ENCODE data around the gene CFAP65.

Gene CFAP65

DNA sequence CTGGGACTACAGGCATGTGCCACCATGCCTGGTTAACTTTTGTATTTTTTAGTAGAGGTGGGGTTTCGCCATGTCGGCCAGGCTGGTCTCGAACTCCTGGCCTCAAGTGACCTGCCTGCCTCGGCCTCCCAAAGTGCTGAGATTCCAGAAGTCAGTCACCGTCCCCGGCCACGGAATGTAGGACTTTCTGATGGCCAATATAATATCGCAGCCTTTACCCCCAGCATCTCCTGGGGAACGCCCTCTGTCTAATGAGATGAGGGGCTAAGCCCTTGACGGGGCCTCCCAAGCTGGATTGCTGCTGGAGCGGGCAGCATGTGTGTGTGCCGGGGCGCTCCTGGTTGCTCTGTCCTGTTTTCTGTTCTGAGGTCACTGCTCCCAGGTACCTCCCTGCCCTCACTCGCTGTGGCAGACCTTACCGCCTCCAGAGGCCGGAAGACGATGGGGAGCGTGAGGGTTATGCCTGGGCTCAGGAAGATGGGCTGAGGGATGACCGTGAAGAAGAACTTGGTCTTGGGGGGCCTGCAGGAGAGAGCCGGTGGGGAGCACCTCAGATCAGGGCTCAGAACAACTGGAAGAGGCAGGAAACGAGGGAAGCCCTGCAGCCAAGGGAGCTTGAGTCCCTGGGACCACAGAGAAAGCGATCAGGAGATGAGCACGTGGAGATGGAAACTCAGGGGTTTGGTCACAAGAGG is 9.1 kb downstream of the CFAP65 start:
- DNase-seq, result no peak

DNA sequence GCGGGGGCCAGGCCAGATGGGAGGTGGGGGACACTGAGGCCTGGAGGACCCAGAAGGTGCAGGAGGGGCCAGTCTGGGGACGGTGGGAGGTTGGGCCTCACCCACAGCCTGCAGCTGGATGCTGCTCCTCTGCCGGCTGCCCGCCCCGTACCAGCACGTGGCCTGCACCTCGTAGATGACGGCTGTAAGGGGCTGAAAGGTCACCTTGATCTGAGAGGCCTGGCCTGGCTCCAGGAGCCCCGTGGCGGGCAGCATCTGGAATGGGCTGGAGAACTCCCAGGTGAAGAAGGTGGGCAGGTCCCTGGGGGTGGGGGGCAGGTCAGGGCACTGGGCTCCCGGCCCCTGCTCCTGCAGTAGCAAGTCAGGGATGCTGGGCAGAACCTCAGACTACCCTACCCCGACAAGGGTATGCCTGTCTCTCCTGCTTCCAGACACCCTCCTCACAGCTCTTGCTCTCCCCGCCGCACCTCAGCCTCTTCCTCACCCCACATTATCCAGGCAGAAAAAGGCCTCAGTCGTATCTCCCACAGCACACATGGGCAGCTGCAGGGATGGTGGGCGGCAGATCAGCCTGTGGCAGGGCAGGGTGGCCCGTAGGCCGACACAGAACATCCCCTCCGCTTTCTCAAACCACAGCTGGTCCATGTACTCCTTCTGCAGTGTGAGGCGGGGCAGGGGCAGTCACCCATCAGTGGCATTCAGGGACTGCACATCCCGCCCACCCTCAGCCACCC is 10.1 kb downstream of the CFAP65 start:
- no peak for DNase-seq

DNA sequence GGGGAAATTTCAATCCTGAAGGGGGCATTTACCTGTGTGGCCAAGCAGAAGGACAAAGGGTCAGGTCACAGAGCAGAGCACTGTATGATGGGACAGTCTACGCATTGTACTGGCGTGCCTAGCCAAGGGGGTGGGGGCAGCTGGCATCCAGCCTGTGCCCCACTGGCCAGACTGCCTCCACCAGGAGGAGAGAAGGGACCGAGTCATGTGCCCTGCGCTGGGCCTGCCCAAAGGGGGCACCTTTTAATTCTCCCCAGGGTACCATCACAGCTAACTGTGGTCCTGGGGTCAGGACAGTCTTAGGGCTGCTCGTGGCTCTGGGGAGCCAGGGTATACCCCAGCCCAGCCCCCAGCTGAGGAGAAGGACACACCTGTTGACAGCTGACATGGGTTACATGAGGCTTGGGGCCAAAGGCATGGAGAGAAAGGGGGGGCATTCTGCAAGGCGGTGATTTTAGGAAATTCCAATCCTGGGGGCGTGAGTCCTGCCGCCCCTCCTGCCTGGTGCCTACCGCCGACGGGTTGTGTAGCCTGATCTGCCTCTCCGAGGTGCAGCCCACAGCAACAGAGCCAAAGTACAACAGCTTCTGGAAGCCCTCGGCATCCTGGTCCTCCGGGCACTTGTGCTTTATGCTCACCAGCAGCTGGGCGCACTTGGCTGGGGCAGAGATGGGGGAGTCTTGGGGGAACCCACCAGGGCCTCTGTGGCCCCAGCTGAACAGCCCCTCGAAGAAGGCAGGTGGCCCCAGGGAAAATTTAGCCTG is 11.0 kb downstream of the CFAP65 start:
- no peak for DNase-seq

DNA sequence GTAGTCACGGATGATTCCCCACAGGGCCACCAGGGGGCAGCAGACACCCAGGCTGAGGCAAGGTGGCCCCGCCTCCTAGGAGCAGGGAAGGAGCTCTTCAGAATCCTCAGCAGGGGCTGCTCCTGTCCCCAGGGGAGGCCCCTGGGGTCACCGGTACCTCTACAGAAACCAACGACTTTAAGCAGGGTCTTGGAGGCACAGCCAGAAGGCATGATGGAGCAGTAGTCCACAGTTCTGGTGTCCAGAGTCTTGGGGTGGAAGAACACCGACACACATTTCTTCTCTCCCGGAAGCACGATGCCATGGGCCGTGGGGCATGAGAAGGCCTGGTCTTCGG is 11.5 kb downstream of the CFAP65 start:
- DNase-seq, result peak; percentile 15 to 90 (median 63)

DNA sequence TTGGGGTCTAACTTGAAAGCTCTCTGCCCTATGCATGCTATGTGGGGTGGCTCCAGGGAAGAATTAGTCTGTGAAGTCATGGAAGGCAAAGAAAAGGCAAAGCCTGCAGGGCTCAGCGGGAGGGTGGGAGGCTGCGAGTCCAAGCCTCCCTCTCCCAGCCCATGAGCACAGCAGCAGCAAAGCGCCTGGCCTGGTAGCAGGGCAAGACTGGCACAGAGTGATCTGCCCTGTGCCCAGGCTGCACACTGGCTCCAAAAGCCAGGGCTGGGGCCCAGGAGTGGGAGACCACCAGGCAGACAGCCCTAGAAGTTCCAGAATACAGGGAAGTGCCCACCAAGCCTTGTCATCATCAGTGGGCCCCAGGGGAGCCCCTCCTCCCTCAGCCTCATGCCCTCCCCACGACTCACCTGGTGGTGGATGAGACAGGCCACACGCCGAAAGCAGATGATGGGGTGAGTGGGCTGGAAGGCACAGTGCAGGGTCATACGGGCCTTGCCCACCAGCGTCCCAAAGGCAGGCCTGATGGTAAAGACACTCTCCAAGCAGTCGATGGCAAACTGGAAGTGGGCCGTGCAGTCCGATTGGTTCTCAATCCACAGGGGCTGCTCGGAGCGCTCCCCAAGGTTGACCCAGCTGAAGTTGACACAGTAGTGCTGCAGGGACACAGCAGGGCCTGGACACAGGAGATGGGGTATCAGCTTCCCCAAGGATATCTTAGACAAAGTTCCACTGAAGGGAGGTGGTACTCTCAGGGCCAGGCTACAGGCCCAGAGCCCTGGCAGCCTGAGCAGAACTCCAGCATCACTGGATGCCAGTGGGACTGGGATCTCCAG is 12.1 kb downstream of the CFAP65 start:
- no peak for DNase-seq

DNA sequence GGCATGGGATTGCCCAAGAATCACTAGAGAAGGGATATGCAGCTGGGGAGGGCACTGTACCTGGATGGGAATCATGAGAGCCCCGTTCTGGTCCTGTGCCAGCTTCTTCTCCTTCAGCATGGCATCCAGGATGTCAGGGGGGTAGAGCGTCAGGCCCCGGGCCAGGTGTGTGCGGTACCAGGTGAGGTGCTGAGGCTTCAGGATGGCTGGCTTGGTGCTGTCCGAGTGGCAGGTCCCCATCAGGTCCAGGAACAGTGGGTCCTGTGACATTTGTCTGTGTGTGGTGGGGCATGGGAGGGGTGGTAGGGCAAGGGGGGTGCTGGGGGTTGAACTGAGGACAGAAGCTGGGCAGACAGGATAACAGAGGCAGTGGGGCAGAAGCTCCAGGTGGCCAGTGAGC is 13.2 kb downstream of the CFAP65 start:
- no peak for DNase-seq

DNA sequence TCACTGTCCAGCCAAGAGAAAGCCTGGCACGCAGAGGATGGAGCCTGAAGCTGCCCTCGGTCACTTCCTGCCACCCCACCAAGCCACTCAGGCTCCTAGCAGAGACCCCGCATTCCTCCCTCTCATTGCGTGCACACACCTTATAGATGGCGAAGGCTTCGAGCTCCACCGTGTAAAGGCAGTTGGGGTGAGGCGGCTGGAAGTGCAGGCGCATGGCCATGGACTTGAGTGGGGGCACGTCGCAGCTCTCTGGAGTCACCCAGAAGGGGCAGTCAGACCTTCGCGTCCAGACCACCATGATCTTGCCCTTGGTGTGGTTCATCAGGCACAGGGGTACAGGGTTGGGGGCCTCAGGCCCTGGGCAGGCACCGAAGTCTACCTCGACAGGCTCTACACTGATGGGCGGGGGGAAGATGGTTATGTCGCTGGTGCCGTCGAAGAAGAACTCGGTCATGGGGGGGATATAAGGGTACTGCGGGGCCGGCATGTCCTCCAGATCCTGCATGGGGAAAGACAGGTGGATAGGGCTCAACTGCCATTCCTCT is 13.7 kb downstream of the CFAP65 start:
- no peak for DNase-seq

DNA sequence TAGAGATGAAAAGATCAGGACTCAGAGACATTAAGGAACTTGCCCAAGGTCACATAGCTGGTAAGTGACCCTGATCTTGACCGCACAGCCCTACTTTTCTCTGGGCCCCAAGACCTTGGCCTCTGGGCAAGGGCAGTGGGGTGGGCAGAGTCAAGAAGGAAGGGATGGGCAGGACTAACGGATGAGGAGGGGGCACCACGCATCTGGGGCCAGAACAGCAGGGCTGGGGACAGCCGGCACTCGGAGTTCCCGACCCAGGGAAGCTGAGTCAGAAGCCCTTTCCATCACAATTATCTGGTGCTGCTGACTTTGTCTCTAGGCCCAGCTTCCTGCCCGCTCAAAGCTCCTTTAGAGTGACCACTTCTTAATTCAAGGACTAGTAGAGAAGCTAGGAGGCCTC is 14.4 kb downstream of the CFAP65 start:
- DNase-seq, result no peak

DNA sequence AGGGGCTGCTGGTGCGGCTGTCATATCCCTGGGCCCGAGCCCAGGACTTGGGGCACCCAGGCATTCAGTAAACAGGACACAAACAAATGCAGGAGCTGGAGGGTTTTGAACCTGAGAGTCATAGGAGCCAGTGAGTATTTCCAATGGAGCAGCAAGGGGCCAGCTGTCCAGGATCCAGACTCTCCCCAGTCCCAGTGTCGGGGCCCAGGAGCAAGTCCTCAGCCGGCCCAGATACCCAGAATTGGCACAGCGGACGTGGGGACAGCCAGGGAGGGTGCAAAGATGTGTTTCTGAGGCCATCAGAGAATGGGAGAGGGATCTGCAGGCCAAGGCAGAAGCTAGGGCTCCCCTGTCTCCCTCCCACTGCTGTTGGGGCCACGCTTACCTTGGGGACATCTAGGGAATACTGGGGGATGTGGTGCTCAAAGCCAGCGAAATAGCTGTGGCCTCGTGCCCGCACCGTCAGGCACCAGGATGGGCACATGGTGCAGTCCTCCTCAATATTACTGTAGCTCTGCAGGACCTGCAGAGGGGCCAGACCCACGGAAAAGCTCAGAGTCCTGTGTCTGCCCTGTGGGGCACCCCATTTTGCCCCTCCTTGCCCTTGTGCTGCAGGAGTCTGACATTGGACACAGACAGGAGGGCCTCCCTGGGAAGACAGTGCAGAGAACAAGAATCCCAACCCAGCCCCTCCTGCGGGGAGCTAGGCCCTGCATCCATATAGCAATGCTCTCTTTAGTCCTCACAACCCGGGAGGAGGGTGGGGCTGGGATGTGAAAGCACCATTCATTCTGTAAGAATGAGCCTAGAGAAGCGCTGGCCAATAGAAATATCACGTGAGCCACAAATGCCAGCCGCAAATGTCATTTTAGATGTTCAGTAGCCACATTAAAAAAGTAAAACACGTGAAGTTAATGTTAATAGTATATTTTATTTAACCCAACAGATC is 15.4 kb downstream of the CFAP65 start:
- peak in 49 of 56 donors; percentile 23 to 90 (median 66) for DNase-seq

DNA sequence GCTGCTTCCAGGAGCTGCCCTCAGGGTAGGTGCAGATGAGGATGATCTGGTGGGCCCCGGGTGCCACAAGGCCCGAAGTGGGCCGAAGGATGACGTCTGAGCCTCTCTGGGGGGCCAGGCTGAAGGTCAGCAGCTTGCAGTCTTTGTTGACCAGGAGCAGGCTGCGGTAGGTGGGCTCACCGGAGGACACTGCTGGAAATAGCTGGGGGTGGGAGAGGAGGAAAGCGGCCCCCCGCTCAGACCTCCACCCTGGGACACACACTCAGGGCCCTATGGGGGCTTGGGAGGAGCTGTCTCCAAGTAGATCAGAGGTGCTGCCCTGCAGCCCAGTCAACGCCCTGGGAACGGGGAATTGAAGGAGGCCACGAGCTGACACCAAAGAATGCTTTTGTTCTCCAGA is 17.3 kb downstream of the CFAP65 start:
- no peak for DNase-seq

DNA sequence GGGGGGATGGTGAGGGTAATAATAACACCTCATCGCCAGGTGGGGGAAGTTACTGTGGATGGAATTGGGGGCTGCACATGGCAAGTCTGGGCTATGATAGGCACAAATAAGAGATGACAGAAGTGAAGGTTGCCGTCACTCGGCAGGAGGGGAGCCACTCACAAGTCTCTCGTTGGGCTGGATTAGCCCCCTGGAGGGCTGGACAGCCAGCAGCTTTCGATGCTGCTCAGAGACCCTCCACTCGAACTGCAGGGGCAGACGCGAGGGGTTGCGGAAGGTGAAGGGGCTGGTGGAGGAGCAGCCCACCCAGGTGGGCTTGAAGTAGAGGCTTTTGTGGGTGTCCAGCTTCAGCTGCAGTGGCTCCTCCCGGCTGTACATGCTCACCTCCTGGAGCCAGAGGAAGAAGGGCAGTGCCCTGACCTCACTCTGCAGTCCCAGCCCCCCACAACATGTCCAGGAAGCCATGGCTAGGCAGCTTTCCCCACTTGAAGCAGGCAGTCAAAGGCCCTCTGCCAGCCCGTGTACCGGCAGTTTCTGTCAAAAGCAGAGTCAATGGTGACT is 18.2 kb downstream of the CFAP65 start:
- DNase-seq, result no peak

DNA sequence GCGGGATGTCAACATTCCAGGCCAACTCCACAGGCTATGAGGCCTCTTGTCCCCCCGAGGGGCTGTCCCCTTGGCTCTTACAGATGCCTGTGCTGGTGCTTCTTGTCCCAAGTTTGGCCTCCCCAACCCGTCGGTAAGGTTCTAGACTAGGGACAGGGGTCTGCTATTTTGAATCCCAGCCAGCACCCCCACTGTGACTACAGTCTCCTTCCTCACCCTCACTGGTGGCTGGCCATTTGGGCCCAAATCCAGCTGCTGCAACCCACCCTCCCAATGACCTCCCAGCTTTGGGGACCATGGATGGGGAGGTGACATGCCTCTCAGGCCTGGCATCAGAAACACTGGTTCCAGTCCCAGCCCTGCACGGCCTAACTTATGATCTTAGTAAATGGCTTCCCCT is 18.7 kb downstream of the CFAP65 start:
- DNase-seq, result no peak

DNA sequence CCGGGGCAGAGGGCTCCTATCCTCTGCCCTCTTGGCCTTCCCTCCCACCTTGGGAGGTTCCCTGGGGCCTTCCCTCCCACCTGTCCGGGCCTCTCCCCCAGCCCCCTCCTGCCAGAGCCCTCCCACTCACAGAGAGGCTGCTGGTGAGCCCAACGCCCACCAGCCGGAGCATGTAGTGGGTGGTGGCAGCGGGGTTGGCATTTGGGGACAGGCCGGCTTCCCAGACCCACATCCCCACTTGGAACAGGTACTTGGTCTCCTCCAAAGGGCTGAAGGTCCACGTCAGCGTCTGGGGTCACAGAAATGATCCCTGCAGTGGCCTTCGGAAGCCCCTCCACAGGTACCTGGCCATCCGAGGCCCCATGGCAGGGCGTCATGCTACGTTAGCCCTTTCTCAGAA is 19.3 kb downstream of the CFAP65 start:
- DNase-seq, result no peak

DNA sequence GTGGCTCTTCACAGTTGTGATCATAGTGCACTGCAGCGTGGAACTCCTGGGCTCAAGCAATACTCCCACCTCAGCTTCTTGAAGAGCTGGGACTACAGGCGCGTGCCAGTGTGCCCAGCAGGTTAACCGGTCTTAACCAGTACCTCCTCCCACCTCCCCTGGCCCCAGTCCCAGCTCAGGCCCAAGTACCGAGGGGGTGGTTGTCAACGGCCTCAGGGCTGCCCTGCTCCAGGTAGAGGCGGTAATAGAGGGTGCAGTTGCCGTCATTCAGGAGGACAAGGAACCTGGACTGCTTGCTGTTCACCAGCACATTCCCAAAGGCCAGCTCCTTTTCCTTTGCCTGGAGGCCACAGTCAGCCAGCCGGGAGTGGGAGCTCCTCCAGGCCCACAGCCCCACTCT is 19.7 kb downstream of the CFAP65 start:
- DNase-seq, result no peak

DNA sequence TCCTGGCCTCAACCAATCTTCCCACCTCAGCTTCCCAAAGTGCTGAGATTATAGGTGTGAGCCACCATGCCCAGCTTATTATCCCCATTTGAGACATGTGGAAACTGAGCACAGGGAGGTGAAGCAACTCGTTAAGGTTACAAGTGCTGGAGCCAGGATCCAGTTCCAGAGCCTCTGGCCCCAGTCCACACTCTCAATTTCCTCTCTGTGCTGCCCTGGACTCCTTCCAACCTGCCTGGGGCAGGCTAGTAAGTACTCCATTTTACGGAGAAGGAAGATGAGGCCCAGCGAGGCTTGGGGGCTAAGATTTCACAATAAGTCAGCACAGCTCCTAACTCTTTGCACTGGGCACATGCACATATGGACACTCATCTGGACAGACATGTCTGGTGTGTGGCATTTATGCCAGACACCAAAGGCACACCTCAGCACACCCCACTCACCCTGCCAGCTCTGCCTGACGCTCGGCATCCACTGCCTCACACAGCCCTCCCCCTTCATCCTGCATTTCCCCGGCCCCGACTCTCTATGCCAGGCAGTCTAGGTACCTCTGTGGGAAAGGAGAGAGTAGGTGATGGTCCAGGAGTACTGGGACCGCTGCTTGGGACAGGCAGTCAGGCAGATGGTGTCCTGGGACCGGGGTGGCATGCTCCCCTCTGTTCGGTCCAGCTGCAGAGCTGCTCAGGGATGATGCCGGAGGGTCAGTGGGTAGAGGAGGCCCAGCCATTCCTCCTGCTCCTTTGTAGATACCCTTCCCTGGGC is 20.5 kb downstream of the CFAP65 start:
- DNase-seq, result no peak

DNA sequence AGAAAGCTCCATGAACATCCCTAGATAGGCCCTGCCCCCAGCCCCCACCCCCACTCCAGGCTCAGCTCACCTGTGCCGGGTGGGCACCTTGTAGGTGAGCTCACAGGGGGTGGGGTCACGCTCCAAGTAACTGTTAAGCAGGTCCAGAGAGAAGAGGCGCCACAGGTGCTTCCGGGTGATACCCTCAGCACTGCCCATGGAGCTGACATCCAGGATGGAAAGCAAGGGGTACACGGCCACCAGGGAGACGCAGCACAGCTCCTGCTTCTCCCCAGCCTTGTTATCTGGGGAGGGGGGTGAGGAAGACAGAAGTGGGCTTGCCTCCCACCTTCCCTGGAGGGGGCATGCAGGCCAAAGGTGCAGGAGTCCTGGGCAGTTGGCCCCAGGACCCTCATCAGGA is 21.9 kb downstream of the CFAP65 start:
- no peak for DNase-seq

DNA sequence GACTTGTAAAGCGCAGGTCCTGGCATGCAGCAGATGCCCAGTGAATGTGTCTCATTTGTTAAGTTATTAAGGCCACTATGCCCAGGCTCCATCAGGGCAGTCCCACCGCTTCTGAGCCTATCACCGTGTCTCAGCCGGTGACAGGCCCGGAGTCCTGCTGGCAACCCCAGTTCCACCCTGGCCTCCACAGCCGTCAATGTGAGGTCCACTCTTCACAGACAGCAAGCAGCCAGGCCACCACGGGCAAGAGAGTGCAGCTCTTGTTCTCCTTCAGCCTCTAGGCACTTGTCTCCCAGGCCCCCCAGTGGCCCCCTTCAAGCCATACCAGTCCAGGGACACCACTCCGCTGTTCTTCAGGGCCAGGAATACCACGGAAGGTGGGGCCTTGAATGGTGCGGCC is 22.6 kb downstream of the CFAP65 start:
- DNase-seq, result no peak

DNA sequence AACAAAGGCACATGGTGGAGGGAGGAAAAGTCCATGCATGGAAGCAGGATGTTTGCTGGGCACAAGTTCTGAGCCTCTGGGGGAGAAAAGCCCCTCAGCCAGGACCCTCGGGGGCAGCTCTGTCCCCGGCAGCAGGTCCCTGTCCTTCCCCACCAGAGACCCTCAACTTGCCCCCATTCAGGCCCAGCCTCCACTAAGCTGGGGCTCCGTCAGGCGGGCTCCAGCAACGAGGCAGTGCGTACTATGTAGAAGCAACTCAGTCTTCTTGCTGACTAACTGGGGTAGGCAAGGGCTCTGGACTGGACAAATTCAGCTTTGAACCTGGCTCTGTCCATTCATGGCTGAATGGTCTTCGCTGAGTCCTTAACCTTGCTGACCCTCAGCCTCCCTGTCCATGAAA is 23.0 kb downstream of the CFAP65 start:
- no peak for DNase-seq

All from amygdala (tissue), 56 donors.